ENCODE data around the gene GSTT2. TPM values are rescaled to one million over a fixed set of nuclear protein-coding genes. Genes with fewer than 3 reads are reported as not detected.
A peak's percentile ranks its signal among the peaks of the same experiment; 100 is the strongest.

The GSTT2 gene
- total and polyA plus RNA-seq, 5 experiments from 2014 or later = not detected

GRCh38 chr22:24025475-24025874 is 45.5 kb downstream of the GSTT2 start:
- ATAC-seq = no peak
- Mint-ChIP-seq H3K4me1 (peaks cover 13 to 74% (median 54%) of the 10 kb centered on the region in 4 donors), H3K9me3 (peaks cover 0 to 2% (median 0%) of the 10 kb centered on the region in 9 donors), H3K4me3 (no peak overlapping the region), H3K27ac (peak overlapping the region in 1 of 10 donors; percentile 57), H3K27me3 (no peaks in the 10 kb centered on the region), H3K36me3 (peaks cover 8 to 42% (median 20%) of the 10 kb centered on the region in 3 donors)
- POLR2A ChIA-PET = interaction anchor here (0.7 kb wide), 1 partner anchor 14 kb away, joined by 3 read pairs; the partner anchor contains the start of gene CABIN1
- DNase-seq = no peak

DNA sequence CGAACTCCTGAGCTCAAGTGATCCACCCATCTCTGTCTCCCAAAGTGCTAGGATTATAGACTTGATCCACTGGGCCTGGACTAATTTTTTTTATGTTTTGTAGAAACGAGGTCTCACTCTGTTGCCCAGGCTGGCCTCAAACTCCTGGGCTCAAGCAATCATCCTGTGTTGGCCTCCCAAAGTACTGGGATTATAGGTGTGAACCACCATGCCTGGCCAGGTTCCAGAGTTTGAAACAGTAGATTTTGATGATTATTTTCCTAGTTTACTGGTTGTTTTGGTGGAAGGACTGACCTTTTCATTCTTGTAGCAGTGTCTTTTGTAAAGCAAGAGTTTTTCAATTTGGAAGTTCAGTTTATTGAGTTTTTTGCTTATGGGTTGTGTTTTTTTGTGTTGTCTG is 46.1 kb downstream of the GSTT2 start:
- Mint-ChIP-seq H3K27me3 (no peaks in the 10 kb centered on the region), H3K27ac (peak overlapping the region in 6 of 10 donors; percentile 12 to 61 (median 37)), H3K4me3 (no peak overlapping the region), H3K36me3 (peaks cover 8 to 44% (median 20%) of the 10 kb centered on the region in 3 donors), H3K9me3 (peaks cover 0 to 2% (median 0%) of the 10 kb centered on the region in 9 donors), H3K4me1 (peaks cover 12 to 73% (median 52%) of the 10 kb centered on the region in 4 donors)
- ATAC-seq (no peak), DNase-seq (no peak)
- POLR2A ChIA-PET = interaction anchor here (0.7 kb wide), 1 partner anchor 15 kb away, joined by 3 read pairs; the partner anchor contains the start of gene CABIN1

DNA sequence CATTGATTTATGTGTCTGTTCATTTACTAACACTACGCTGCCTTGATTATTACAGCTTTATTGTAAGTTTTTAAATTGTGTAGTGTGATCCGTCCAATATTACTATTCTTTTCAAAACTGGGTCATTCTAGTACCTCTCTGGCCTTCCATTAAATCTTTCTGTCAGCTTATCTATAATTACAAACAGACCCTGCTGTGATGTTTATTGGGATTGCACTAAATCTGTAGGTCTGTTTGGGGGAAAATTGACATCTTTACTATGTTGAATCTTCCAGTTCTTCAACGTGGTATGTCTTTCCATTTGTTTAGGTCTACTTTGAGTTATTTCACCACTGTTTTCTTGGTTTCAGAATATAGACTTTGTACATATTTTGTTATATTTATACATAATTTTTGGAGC is 46.8 kb downstream of the GSTT2 start:
- ATAC-seq (no peak), DNase-seq (no peak)
- Mint-ChIP-seq H3K9me3 (peaks cover 0 to 2% (median 0%) of the 10 kb centered on the region in 9 donors), H3K4me1 (peaks cover 12 to 73% (median 53%) of the 10 kb centered on the region in 4 donors), H3K27ac (peak overlapping the region in 2 of 10 donors; percentile 12 to 31), H3K27me3 (no peaks in the 10 kb centered on the region), H3K36me3 (peaks cover 8 to 47% (median 17%) of the 10 kb centered on the region in 3 donors), H3K4me3 (no peak overlapping the region)
- POLR2A ChIA-PET = no interaction called here

DNA sequence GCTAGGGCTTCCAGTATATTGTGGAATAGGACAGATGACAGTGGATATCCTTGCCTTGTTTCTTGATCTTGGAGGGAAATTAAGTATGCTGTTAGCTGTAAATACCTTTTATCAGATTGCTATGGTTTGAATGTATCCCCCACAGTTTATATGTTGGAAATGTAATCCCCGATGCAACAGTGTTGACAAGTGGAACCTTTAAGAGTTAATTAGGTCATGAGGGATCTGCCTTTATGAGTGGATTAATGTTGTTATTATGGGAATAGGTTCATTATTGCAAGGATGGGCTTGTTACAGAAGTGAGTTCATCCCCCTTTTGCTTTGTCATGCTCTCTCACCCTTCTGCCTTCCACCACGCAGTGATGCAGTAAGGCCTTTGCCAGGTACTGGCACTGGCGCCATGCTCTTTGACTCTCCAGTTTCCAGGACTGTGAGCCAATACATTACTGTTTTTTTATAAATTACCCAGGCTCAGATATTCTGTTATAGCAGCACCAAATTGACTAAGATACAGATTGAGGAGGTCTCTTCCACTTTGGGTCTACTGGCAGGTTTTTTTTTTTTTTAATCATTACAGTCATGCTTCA is 47.5 kb downstream of the GSTT2 start:
- Mint-ChIP-seq H3K4me3 (no peak overlapping the region), H3K9me3 (peaks cover 0 to 2% (median 0%) of the 10 kb centered on the region in 9 donors), H3K27me3 (no peaks in the 10 kb centered on the region), H3K36me3 (peaks cover 8 to 49% (median 17%) of the 10 kb centered on the region in 3 donors), H3K4me1 (peaks cover 12 to 66% (median 55%) of the 10 kb centered on the region in 4 donors), H3K27ac (peak overlapping the region in 4 of 10 donors; percentile 30 to 76 (median 50))
- POLR2A ChIA-PET = interaction anchor here (1.0 kb wide), 1 partner anchor 9 kb away, joined by 4 read pairs; no protein-coding TSS in a partner anchor
- no peak for DNase-seq
- ATAC-seq = no peak

DNA sequence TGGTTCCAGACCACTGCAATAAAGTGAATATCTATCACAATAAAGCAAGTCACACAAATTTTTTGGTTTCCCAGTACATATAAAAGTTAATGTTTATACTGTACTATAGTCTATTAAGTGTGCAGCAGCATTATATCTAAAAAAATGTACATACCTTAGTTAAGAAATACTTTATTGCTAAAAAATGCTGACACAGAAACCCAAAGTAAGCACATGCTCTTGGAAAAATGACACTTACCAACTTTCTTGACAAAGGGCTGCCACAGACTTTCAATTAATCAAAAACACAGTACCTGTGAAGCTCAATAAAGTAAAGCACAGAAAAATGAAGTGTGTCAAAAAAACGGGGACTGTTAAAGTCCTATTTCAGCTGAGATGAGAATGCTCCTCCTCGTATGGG is 48.1 kb downstream of the GSTT2 start:
- no peak for ATAC-seq
- peaks cover 12 to 61% (median 53%) of the 10 kb centered on the region in 4 donors for H3K4me1 Mint-ChIP-seq
- peaks cover 0 to 2% (median 0%) of the 10 kb centered on the region in 9 donors for H3K9me3 Mint-ChIP-seq
- no peak overlapping the region for H3K4me3 Mint-ChIP-seq
- no peak for DNase-seq
- POLR2A ChIA-PET = interaction anchor here (1.0 to 1.3 kb wide), 2 partner anchors 9 to 128 kb away, joined by 3 to 4 read pairs; no protein-coding TSS in a partner anchor
- peak overlapping the region in 2 of 10 donors; percentile 30 to 58 for H3K27ac Mint-ChIP-seq
- no peaks in the 10 kb centered on the region for H3K27me3 Mint-ChIP-seq
- peaks cover 8 to 49% (median 17%) of the 10 kb centered on the region in 3 donors for H3K36me3 Mint-ChIP-seq

GRCh38 chr22:24028533-24028932 is 48.6 kb downstream of the GSTT2 start:
- no peak for DNase-seq
- peaks cover 8 to 47% (median 17%) of the 10 kb centered on the region in 3 donors for H3K36me3 Mint-ChIP-seq
- H3K4me3 Mint-ChIP-seq = peak overlapping the region in 2 of 10 donors; percentile 11 to 48
- no peaks in the 10 kb centered on the region for H3K27me3 Mint-ChIP-seq
- no peak for ATAC-seq
- H3K9me3 Mint-ChIP-seq = peaks cover 0 to 2% (median 0%) of the 10 kb centered on the region in 9 donors
- POLR2A ChIA-PET = interaction anchor here (1.0 to 1.3 kb wide), 2 partner anchors 8 to 127 kb away, joined by 3 to 4 read pairs; no protein-coding TSS in a partner anchor
- H3K27ac Mint-ChIP-seq = peak overlapping the region in 7 of 10 donors; percentile 9 to 71 (median 66)
- peaks cover 12 to 60% (median 51%) of the 10 kb centered on the region in 4 donors for H3K4me1 Mint-ChIP-seq

GRCh38 chr22:24029304-24029703 is 49.4 kb downstream of the GSTT2 start:
- no peaks in the 10 kb centered on the region for H3K27me3 Mint-ChIP-seq
- POLR2A ChIA-PET = interaction anchor here (1.2 kb wide), 1 partner anchor 9 kb away, joined by 5 read pairs; no protein-coding TSS in a partner anchor
- H3K4me1 Mint-ChIP-seq = peaks cover 15 to 62% (median 53%) of the 10 kb centered on the region in 4 donors
- H3K9me3 Mint-ChIP-seq = peaks cover 0 to under 1% (median 0%) of the 10 kb centered on the region in 9 donors
- H3K36me3 Mint-ChIP-seq = peaks cover 7 to 43% (median 15%) of the 10 kb centered on the region in 3 donors
- no peak overlapping the region for H3K4me3 Mint-ChIP-seq
- ATAC-seq = no peak
- no peak for DNase-seq
- peak overlapping the region in 2 of 10 donors; percentile 52 to 71 for H3K27ac Mint-ChIP-seq

- Mint-ChIP-seq H3K4me3 (no peak overlapping the region), H3K36me3 (peaks cover 0 to 36% (median 9%) of the 10 kb centered on the region in 3 donors), H3K9me3 (no peaks in the 10 kb centered on the region), H3K4me1 (peaks cover 21 to 65% (median 56%) of the 10 kb centered on the region in 4 donors), H3K27ac (peak overlapping the region in 4 of 10 donors; percentile 1 to 79 (median 26)), H3K27me3 (no peaks in the 10 kb centered on the region)
- POLR2A ChIA-PET = interaction anchor here (4.8 kb wide), 1 partner anchor 19 kb away, joined by 23 read pairs; the partner anchor contains the start of gene CABIN1
- no peak for ATAC-seq
- DNase-seq = no peak
These were observed 50.3 kb downstream of the GSTT2 start for GRCh38 chr22:24030186-24030702.

Other genes with a start within 250 kb of the GSTT2 start
- gene ZNF70, start 229.0 kb upstream of the GSTT2 start, total RNA-seq = 1 to 10 TPM; 6.9 to 7.0 TPM
- under 1 TPM; 0.20 to 0.57 (median 0.47) TPM for gene ZNF70, start 229.0 kb upstream of the GSTT2 start, polyA plus RNA-seq
- gene VPREB3, start 225.7 kb upstream of the GSTT2 start, total RNA-seq = 1 to 10 TPM; 1.8 to 3.3 TPM
- under 1 TPM in 2 of 3 donors, not detected in 1; 0.80 to 0.92 TPM for gene VPREB3, start 225.7 kb upstream of the GSTT2 start, polyA plus RNA-seq
- gene C22orf15, start 217.1 kb upstream of the GSTT2 start, total RNA-seq = 1 to 10 TPM; 4.1 to 5.4 TPM
- 1 to 10 TPM in 1 of 3 donors, under 1 TPM in 2; 0.42 to 1.7 (median 0.81) TPM for gene C22orf15, start 217.1 kb upstream of the GSTT2 start, polyA plus RNA-seq
- 10 to 100 TPM; 44.3 to 47.4 TPM for gene CHCHD10, start 212.2 kb upstream of the GSTT2 start, total RNA-seq
- 10 to 100 TPM; 26.1 to 37.6 (median 36.0) TPM for gene CHCHD10, start 212.2 kb upstream of the GSTT2 start, polyA plus RNA-seq
- gene MMP11, start 207.3 kb upstream of the GSTT2 start, total RNA-seq = 1 to 10 TPM; 3.8 TPM
- gene MMP11, start 207.3 kb upstream of the GSTT2 start, polyA plus RNA-seq = 1 to 10 TPM; 2.1 to 6.5 (median 2.8) TPM
- 10 to 100 TPM; 52.9 to 55.5 TPM for gene SMARCB1, start 193.2 kb upstream of the GSTT2 start, total RNA-seq
- gene SMARCB1, start 193.2 kb upstream of the GSTT2 start, polyA plus RNA-seq = 10 to 100 TPM; 33.3 to 45.0 (median 35.0) TPM
- gene DERL3, start 141.1 kb upstream of the GSTT2 start, total RNA-seq = 1 to 10 TPM; 1.7 to 2.0 TPM
- gene DERL3, start 141.1 kb upstream of the GSTT2 start, polyA plus RNA-seq = not detected
- gene SLC2A11, start 122.3 kb upstream of the GSTT2 start, total RNA-seq = 10 to 100 TPM; 22.7 to 23.6 TPM
- gene SLC2A11, start 122.3 kb upstream of the GSTT2 start, polyA plus RNA-seq = 1 to 10 TPM; 3.6 to 8.5 (median 6.3) TPM
- 100 to 1,000 TPM; 206 to 208 TPM for gene MIF, start 85.8 kb upstream of the GSTT2 start, total RNA-seq
- 1,000 to 10,000 TPM; 1,088 to 1,264 (median 1,247) TPM for gene MIF, start 85.8 kb upstream of the GSTT2 start, polyA plus RNA-seq
- gene GSTT2B, start 18.9 kb upstream of the GSTT2 start, total RNA-seq = not detected
- not detected for gene GSTT2B, start 18.9 kb upstream of the GSTT2 start, polyA plus RNA-seq
- gene DDTL, start 13.2 kb upstream of the GSTT2 start, total RNA-seq = not detected
- gene DDTL, start 13.2 kb upstream of the GSTT2 start, polyA plus RNA-seq = 1 to 10 TPM in 2 of 3 donors, under 1 TPM in 1; 0.58 to 1.6 (median 1.3) TPM
- 100 to 1,000 TPM in 1 of 2 experiments, 10 to 100 TPM in 1; 92.7 to 108 TPM for gene DDT, start 5.7 kb upstream of the GSTT2 start, total RNA-seq
- gene DDT, start 5.7 kb upstream of the GSTT2 start, polyA plus RNA-seq = 100 to 1,000 TPM; 111 to 152 (median 133) TPM
- not detected for gene GSTT4, start 25.3 kb downstream of the GSTT2 start, total RNA-seq
- gene GSTT4, start 25.3 kb downstream of the GSTT2 start, polyA plus RNA-seq = not detected
- 100 to 1,000 TPM; 162 to 164 TPM for gene CABIN1, start 31.2 kb downstream of the GSTT2 start, total RNA-seq
- gene CABIN1, start 31.2 kb downstream of the GSTT2 start, polyA plus RNA-seq = 10 to 100 TPM in 2 of 3 donors, 1 to 10 TPM in 1; 7.1 to 19.1 (median 12.5) TPM
- 1 to 10 TPM; 1.7 to 1.9 TPM for gene SUSD2, start 201.4 kb downstream of the GSTT2 start, total RNA-seq
- under 1 TPM in 2 of 3 donors, not detected in 1; 0.07 TPM for gene SUSD2, start 201.4 kb downstream of the GSTT2 start, polyA plus RNA-seq

Data from naive thymus-derived CD8-positive, alpha-beta T cell (primary cell).